H1 (cell line): ENCODE data around the gene SHLD1. TPM values are rescaled to one million over a fixed set of nuclear protein-coding genes. Genes with fewer than 3 reads are reported as not detected.

Source experiments
- CTCF ChIA-PET: fragments of 300-600 bp; sonication (Branson Sonifier 250); formaldehyde crosslinking; loops from one replicate; lab custom pipeline; 2021; ENCODE audit not compliant: partially characterized antibody; lab: Charles Lee
- POLR2A ChIA-PET: fragments of 300-600 bp; sonication (Branson Sonifier 250); formaldehyde crosslinking; loops from one replicate; lab custom pipeline; 2021; ENCODE audit warnings: inconsistent platforms; ENCODE audit not compliant: partially characterized antibody; lab: Charles Lee
- DNase-seq, 2 experiments: peaks; one replicate each; pipeline versions ENCODE4 v3.0.0 to v3.0.0-alpha.2; 2010 to 2022; ENCODE audit warnings: low spot score in 2 of 2, low read depth in 1 of 2, mixed read lengths in 1 of 2
- FAIRE-seq: peaks from 2 replicates; lab custom pipeline; 2011; peaks lifted over from hg19 to GRCh38; lab: Jason Lieb, UNC
- H2AFZ ChIP-seq: 2 replicates; pipeline ENCODE4 v1.8.1; 2012; ENCODE audit warnings: low read length, inconsistent platforms
- H2AK5ac ChIP-seq: 2 replicates; pipeline ENCODE4 v1.6.1; 2013; ENCODE audit warnings: low read depth, low read length
- H2BK120ac ChIP-seq: replicated peaks from 2 replicates; pipeline ENCODE3; 2013; ENCODE audit warnings: low read depth, low read length, inconsistent platforms
- H2BK12ac ChIP-seq: 2 replicates; pipeline ENCODE4 v1.6.1; 2013; ENCODE audit warnings: low read depth, low read length
- H2BK15ac ChIP-seq: 2 replicates; pipeline ENCODE4 v1.6.1; 2013; ENCODE audit warnings: low read length
- H2BK20ac ChIP-seq: 2 replicates; pipeline ENCODE4 v1.6.1; 2013; ENCODE audit warnings: low read length
- H2BK5ac ChIP-seq: 2 replicates; pipeline ENCODE4 v1.6.1; 2013; ENCODE audit warnings: low read depth, low read length
- H3K14ac ChIP-seq: 2 replicates; pipeline ENCODE4 v1.6.1; 2013; ENCODE audit warnings: inconsistent platforms; ENCODE audit not compliant: insufficient read length
- H3K18ac ChIP-seq: 2 replicates; pipeline ENCODE4 v1.6.1; 2013; ENCODE audit warnings: low read length; ENCODE audit errors: extremely low read depth
- H3K23ac ChIP-seq: 2 replicates; pipeline ENCODE4 v1.6.1; 2013; ENCODE audit warnings: inconsistent platforms; ENCODE audit not compliant: insufficient read length
- H3K23me2 ChIP-seq: 2 replicates; pipeline ENCODE4 v1.6.1; 2013; ENCODE audit warnings: low read depth, low read length
- H3K27ac ChIP-seq: 2 replicates; pipeline ENCODE4 v1.6.1; 2011; ENCODE audit warnings: low read depth, low read length, inconsistent platforms
- H3K27me3 ChIP-seq, 4 experiments: replicated peaks in 1 of 4; 1 replicate in 1 of 4; 2 replicates in 3 of 4; pipeline versions ENCODE4 v1.6.1 to v1.8.1; 2011 to 2013; ENCODE audit warnings: low read length in 3 of 4, mild to moderate bottlenecking in 3 of 4, inconsistent platforms in 2 of 4, mixed read lengths in 2 of 4, moderate library complexity in 1 of 4; ENCODE audit not compliant: control insufficient read depth in 3 of 4, insufficient read depth in 3 of 4; ENCODE audit errors: extremely low read depth in 1 of 4
- H3K36me3 ChIP-seq, 4 experiments: 2 replicates each; pipeline versions ENCODE4 v1.6.1 to v1.8.1; 2011 to 2013; ENCODE audit warnings: mild to moderate bottlenecking in 4 of 4, low read length in 3 of 4, moderate library complexity in 2 of 4, control low read depth in 1 of 4, inconsistent platforms in 1 of 4; ENCODE audit not compliant: insufficient read depth in 4 of 4, control insufficient read depth in 2 of 4
- H3K4ac ChIP-seq: replicated peaks from 2 replicates; pipeline ENCODE3; 2013; ENCODE audit warnings: low read length, low read depth, mixed read lengths, inconsistent platforms; ENCODE audit not compliant: insufficient read length
- H3K4me1 ChIP-seq, 4 experiments: replicated peaks in 1 of 4; 1 replicate in 1 of 4; 2 replicates in 3 of 4; pipeline versions ENCODE4 v1.6.1 to v1.8.1; 2011 to 2013; ENCODE audit warnings: low read length in 3 of 4, inconsistent platforms in 2 of 4, mixed read lengths in 1 of 4; ENCODE audit not compliant: insufficient read depth in 4 of 4, control insufficient read depth in 3 of 4
- H3K4me2 ChIP-seq, 2 experiments: 2 replicates each; pipeline versions ENCODE4 v1.6.1 to v1.8.1; 2011 to 2013; ENCODE audit warnings: low read depth in 2 of 2, low read length in 2 of 2, control low read depth in 1 of 2, inconsistent platforms in 1 of 2, mild to moderate bottlenecking in 1 of 2; ENCODE audit not compliant: insufficient read depth in 1 of 2
- H3K4me3 ChIP-seq, 4 experiments: fragments of 200-600, 300-600 bp in 1 of 4; sonication (generic), shearing (Covaris generic), sonication (Bioruptor Twin) in 1 of 4; 2 replicates each; pipeline versions ENCODE4 v1.5.1 to v1.8.1; 2011 to 2016; ENCODE audit warnings: low read length in 4 of 4, low read depth in 3 of 4, control low read depth in 2 of 4, inconsistent platforms in 2 of 4, mild to moderate bottlenecking in 2 of 4, mixed read lengths in 1 of 4, moderate library complexity in 1 of 4; ENCODE audit not compliant: insufficient read depth in 2 of 4; ENCODE audit errors: extremely low read depth in 1 of 4
- H3K56ac ChIP-seq: replicated peaks from 2 replicates; pipeline ENCODE3; 2013; ENCODE audit warnings: low read depth, mild to moderate bottlenecking, mixed read lengths, low read length, inconsistent platforms; ENCODE audit not compliant: insufficient read length
- H3K79me1 ChIP-seq: 2 replicates; pipeline ENCODE4 v1.6.1; 2013; ENCODE audit warnings: low read depth, low read length, control low read depth
- H3K79me2 ChIP-seq, 2 experiments: 2 replicates each; pipeline versions ENCODE4 v1.6.1 to v1.8.1; 2012 to 2013; ENCODE audit warnings: low read length in 2 of 2, mild to moderate bottlenecking in 2 of 2, inconsistent platforms in 1 of 2; ENCODE audit not compliant: insufficient read depth in 2 of 2, control insufficient read depth in 1 of 2
- H3K9ac ChIP-seq, 4 experiments: replicated peaks in 1 of 4; 1 replicate in 1 of 4; 2 replicates in 3 of 4; pipeline versions ENCODE4 v1.6.1 to v1.8.1; 2011 to 2013; ENCODE audit warnings: low read depth in 3 of 4, low read length in 3 of 4, control low read depth in 2 of 4, mild to moderate bottlenecking in 2 of 4, moderate library complexity in 2 of 4, inconsistent platforms in 1 of 4; ENCODE audit errors: extremely low read depth in 1 of 4
- H3K9me3 ChIP-seq, 2 experiments: 2 replicates each; pipeline versions ENCODE4 v1.6.1 to v1.8.1; 2012 to 2013; ENCODE audit warnings: mild to moderate bottlenecking in 2 of 2, moderate library complexity in 2 of 2, control low read depth in 1 of 2, inconsistent platforms in 1 of 2, low read depth in 1 of 2, low read length in 1 of 2, mixed read lengths in 1 of 2; ENCODE audit not compliant: insufficient read depth in 2 of 2
- H4K20me1 ChIP-seq, 2 experiments: replicated peaks in 1 of 2; 2 replicates each; pipeline versions ENCODE3 to v1.8.1; 2011 to 2013; ENCODE audit warnings: inconsistent platforms in 2 of 2, low read length in 2 of 2, mild to moderate bottlenecking in 1 of 2; ENCODE audit not compliant: insufficient read depth in 2 of 2, control insufficient read depth in 1 of 2
- H4K5ac ChIP-seq: 2 replicates; pipeline ENCODE4 v1.6.1; 2013; ENCODE audit warnings: low read length, low read depth, mixed read lengths, inconsistent platforms; ENCODE audit not compliant: insufficient read length
- H4K8ac ChIP-seq: 2 replicates; pipeline ENCODE4 v1.8.0; 2013; ENCODE audit warnings: mild to moderate bottlenecking, moderate library complexity, low read length, inconsistent platforms; ENCODE audit not compliant: insufficient read depth; ENCODE audit errors: extremely low read depth
- H4K91ac ChIP-seq: replicated peaks from 2 replicates; pipeline ENCODE3; 2013; ENCODE audit warnings: low read length, mixed read lengths, inconsistent platforms; ENCODE audit not compliant: insufficient read length
- EP300 ChIP-seq, 2 experiments: IDR thresholded peaks; 1 replicate in 1 of 2; 2 replicates in 1 of 2; pipeline ENCODE4 v1.6.1; 2011 to 2012; ENCODE audit warnings: low read depth in 2 of 2, low read length in 2 of 2, mild to moderate bottlenecking in 2 of 2, borderline replicate concordance in 1 of 2, inconsistent platforms in 1 of 2, moderate library complexity in 1 of 2
- KDM5A ChIP-seq: fragments of 200-600 bp; IDR thresholded peaks from 2 replicates; pipeline ENCODE4 v1.7.1; 2012; ENCODE audit warnings: mild to moderate bottlenecking, low read length, inconsistent platforms, mixed read lengths
- RXRA ChIP-seq: IDR thresholded peaks from 2 replicates; pipeline ENCODE4 v1.6.1; 2011; ENCODE audit warnings: low read depth, mild to moderate bottlenecking, low read length, moderate library complexity; ENCODE audit not compliant: insufficient read depth
- SAP30 ChIP-seq: fragments of 300-600 bp; sonication (generic); IDR thresholded peaks from 2 replicates; pipeline ENCODE4 v1.7.1; 2012; ENCODE audit warnings: low read length, moderate library complexity, mild to moderate bottlenecking, inconsistent platforms; ENCODE audit not compliant: insufficient read depth, insufficient replicate concordance
- YY1 ChIP-seq: IDR thresholded peaks from 2 replicates; pipeline ENCODE4 v1.6.1; 2011; ENCODE audit warnings: low read depth, mild to moderate bottlenecking, low read length
- WGBS, 2 experiments: shearing (Covaris generic) in 1 of 2; methylation state at CpG; one replicate each; pipeline versions ENCODE4 v1.1.6 to v1.1.7; 2013 to 2015; ENCODE audit warnings: low lambda C conversion rate in 2 of 2, mixed read lengths in 2 of 2, inconsistent platforms in 1 of 2, low coverage in 1 of 2, missing lambda C conversion rate in 1 of 2; ENCODE audit not compliant: insufficient replicate concordance in 2 of 2, insufficient coverage in 1 of 2, insufficient read length in 1 of 2; ENCODE audit errors: extremely low coverage in 1 of 2, missing lambda C conversion rate in 1 of 2; 5-methylcytosine and 5-hydroxymethylcytosine counted together
- polyA plus RNA-seq, 7 experiments: library from polyadenylated mRNA; depleted of rRNA in 3 of 7; stranded (reverse) in 5 of 7; unstranded in 2 of 7; fragments of >200 nt in 5 of 7; fragments of 200-250 nt in 2 of 7; gene quantifications; 1 replicate in 5 of 7; 2 replicates in 1 of 7; 4 replicates in 1 of 7; pipeline versions ENCODE4 v1.2.1 to v1.2.3, GENCODE V29; 2011 to 2013; ENCODE audit warnings: missing spikeins in 2 of 7, mixed read lengths in 2 of 7
- total RNA-seq: library from RNA; stranded (reverse); fragmentation: NEBNext Ultra II Directional; extraction: Animal tissue kit (Norgen Biotek cat#: 25700); gene quantifications from 2 replicates; pipeline ENCODE4 v1.2.1, GENCODE V29; 2021

Gene SHLD1
- total and polyA plus RNA-seq, 2 of the 8 experiments (the other 6 are each of a cell fraction or from before 2014, with no cell fraction given), result 4.2 to 6.5 TPM

DNA sequence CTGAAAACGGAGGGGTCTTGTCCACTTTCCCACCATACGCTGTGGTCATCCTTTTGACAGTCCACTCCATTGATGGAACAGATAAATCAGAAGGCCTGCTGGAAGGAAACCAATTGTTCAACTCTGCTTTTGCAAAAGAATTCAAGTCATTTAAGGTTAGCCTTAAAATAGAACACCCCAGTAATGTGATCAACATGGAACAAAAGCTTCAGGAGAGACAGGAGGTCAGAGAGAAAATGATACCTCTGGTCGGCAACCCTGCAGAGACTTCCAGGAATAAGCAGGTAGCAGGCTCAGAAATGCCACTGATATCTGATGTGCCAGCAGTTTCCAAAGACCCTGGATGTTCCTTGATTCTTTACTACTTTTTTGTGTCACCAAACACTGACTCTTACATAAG, 39.6 kb upstream of the SHLD1 start:
- no peak for FAIRE-seq
- no peak overlapping the region for H3K27ac ChIP-seq
- TF ChIP-seq RXRA, result no peak
- TF ChIP-seq SAP30, result no peak
- no peak for TF ChIP-seq KDM5A
- no peak for TF ChIP-seq EP300 (IDR thresholded peaks at IDR 0.05; ENCODE audit: borderline replicate concordance in 1 of 2, low read depth in 2 of 2, low read length in 2 of 2)
- no peak for TF ChIP-seq YY1
- H2AK5ac ChIP-seq, result no peak overlapping the region
- no peak overlapping the region for H2BK20ac ChIP-seq
- H2BK15ac ChIP-seq, result no peak overlapping the region
- H3K36me3 ChIP-seq, result no peaks in the 10 kb centered on the region
- no peak overlapping the region for H3K23ac ChIP-seq
- H3K56ac ChIP-seq, result no peak overlapping the region
- H3K9ac ChIP-seq, result no peak overlapping the region
- no peaks in the 10 kb centered on the region for H3K79me2 ChIP-seq
- no peak overlapping the region for H4K5ac ChIP-seq
- WGBS, 2 experiments, result 84% methylated on average over 3 of the region's 3 CpGs; no CpG with 5 or more reads in 1 of the 2 experiments
- no peak overlapping the region for H2BK12ac ChIP-seq
- no peak overlapping the region for H2BK5ac ChIP-seq
- DNase-seq, result no peak
- no peak overlapping the region for H2AFZ ChIP-seq
- H3K9me3 ChIP-seq, result no peaks in the 10 kb centered on the region
- H2BK120ac ChIP-seq, result no peak overlapping the region
- no peak overlapping the region for H3K4ac ChIP-seq
- H3K23me2 ChIP-seq, result no peaks in the 10 kb centered on the region
- H4K8ac ChIP-seq, result no peak overlapping the region
- no peaks in the 10 kb centered on the region for H3K27me3 ChIP-seq
- H3K18ac ChIP-seq, result no peak overlapping the region
- no peak overlapping the region for H3K14ac ChIP-seq
- no peaks in the 10 kb centered on the region for H4K20me1 ChIP-seq
- H3K4me1 ChIP-seq, result 0 out of 7 replicates have a peak, but pooled peaks cover 0 to 2% (median 0%) of the 10 kb centered on the region in 4 experiments
- ChIA-PET POLR2A (interaction anchor here (0.5 kb wide), 1 partner anchor 374 kb away, joined by 5 read pairs; no protein-coding TSS in a partner anchor), CTCF (interaction anchor here (1.3 kb wide), 1 partner anchor 15 kb away, joined by 3 read pairs; no protein-coding TSS in a partner anchor)
- H3K4me2 ChIP-seq, result no peak overlapping the region
- no peak overlapping the region for H4K91ac ChIP-seq
- no peak overlapping the region for H3K4me3 ChIP-seq
- no peaks in the 10 kb centered on the region; the same call in 1 of the 2 replicates for H3K79me1 ChIP-seq
